Measurements from ENCODE around the gene AK9.

DNA sequence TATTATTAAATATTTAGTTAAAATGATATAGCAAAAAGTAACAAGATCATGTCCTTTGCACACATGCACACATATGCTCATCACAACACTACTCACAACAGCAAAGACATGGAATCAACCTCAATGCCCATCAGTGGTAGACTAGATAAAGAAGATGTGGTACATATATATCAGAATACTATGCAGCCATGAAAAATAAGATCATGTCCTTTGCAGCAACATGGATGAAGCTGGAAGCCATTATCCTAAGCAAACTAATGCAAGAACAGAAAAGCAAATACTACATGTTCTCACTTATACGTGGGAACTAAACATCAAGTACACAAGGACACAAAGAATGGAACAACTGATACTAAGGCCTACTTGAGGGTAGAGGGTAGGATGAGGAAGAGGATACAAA lies 14.3 kb downstream of the AK9 start:
- TF ChIP-seq, protein P1, sequence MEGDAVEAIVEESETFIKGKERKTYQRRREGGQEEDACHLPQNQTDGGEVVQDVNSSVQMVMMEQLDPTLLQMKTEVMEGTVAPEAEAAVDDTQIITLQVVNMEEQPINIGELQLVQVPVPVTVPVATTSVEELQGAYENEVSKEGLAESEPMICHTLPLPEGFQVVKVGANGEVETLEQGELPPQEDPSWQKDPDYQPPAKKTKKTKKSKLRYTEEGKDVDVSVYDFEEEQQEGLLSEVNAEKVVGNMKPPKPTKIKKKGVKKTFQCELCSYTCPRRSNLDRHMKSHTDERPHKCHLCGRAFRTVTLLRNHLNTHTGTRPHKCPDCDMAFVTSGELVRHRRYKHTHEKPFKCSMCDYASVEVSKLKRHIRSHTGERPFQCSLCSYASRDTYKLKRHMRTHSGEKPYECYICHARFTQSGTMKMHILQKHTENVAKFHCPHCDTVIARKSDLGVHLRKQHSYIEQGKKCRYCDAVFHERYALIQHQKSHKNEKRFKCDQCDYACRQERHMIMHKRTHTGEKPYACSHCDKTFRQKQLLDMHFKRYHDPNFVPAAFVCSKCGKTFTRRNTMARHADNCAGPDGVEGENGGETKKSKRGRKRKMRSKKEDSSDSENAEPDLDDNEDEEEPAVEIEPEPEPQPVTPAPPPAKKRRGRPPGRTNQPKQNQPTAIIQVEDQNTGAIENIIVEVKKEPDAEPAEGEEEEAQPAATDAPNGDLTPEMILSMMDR (IDR thresholded peaks at IDR 0.05 in 2 of 3, conservative IDR thresholded peaks at IDR 0.05 in 1 of 3; ENCODE audit: borderline replicate concordance in 1 of 3, insufficient read depth in 1 of 3, low read depth in 2 of 3, low read length in 2 of 3): no peak
- no peak for TF ChIP-seq ZFX (IDR thresholded peaks at IDR 0.05)
- no peak for TF ChIP-seq CEBPB (IDR thresholded peaks at IDR 0.05; ENCODE audit: low read depth)
- no peak for TF ChIP-seq POLR2AphosphoS5 (IDR thresholded peaks at IDR 0.05; ENCODE audit: low read depth, low read length)
- TF ChIP-seq, protein P2, sequence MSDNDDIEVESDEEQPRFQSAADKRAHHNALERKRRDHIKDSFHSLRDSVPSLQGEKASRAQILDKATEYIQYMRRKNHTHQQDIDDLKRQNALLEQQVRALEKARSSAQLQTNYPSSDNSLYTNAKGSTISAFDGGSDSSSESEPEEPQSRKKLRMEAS (IDR thresholded peaks at IDR 0.05): no peak
